ENCODE measurements around the gene ABHD2.
"Not testable (repeated sequence)": the region's sequence is repeated elsewhere in the genome, so short reads cannot be mapped to it uniquely, and the experiment has no call there.

ABHD2 gene

GRCh38 chr15:89074402-89075012, 13.7 kb upstream of the ABHD2 start:
- Histone ChIP-seq H3K9ac (ENCODE audit: low read depth in 1 of 2, low read length in 2 of 2) (no peak overlapping the region), H3K27ac (ENCODE audit: low read depth in 2 of 2, low read length in 2 of 2) (no peak overlapping the region), H3K4me1 (ENCODE audit: control insufficient read depth in 2 of 2, insufficient read depth in 2 of 2, low read length in 2 of 2) (no peaks in the 10 kb centered on the region), H3K27me3 (ENCODE audit: control insufficient read depth in 2 of 2, insufficient read depth in 2 of 2, low read length in 2 of 2) (no peaks in the 10 kb centered on the region), H3K4me3 (ENCODE audit: low read length in 2 of 2) (no peak overlapping the region), H3K36me3 (ENCODE audit: control insufficient read depth in 2 of 2, insufficient read depth in 2 of 2, low read length in 2 of 2) (no peaks in the 10 kb centered on the region), H3K9me3 (ENCODE audit: control insufficient read depth in 2 of 2, low read length in 2 of 2) (no peaks in the 10 kb centered on the region)

GRCh38 chr15:89075101-89075640, 13.1 kb upstream of the ABHD2 start:
- no peaks in the 10 kb centered on the region for H3K36me3 ChIP-seq (ENCODE audit: control insufficient read depth in 2 of 2, insufficient read depth in 2 of 2, low read length in 2 of 2)
- no peak overlapping the region for H3K4me3 ChIP-seq (ENCODE audit: low read length in 2 of 2)
- no peaks in the 10 kb centered on the region for H3K27me3 ChIP-seq (ENCODE audit: control insufficient read depth in 2 of 2, insufficient read depth in 2 of 2, low read length in 2 of 2)
- H3K9ac ChIP-seq (ENCODE audit: low read depth in 1 of 2, low read length in 2 of 2) = no peak overlapping the region
- no peak overlapping the region for H3K27ac ChIP-seq (ENCODE audit: low read depth in 2 of 2, low read length in 2 of 2)
- H3K4me1 ChIP-seq (ENCODE audit: control insufficient read depth in 2 of 2, insufficient read depth in 2 of 2, low read length in 2 of 2) = no peaks in the 10 kb centered on the region
- H3K9me3 ChIP-seq (ENCODE audit: control insufficient read depth in 2 of 2, low read length in 2 of 2) = no peaks in the 10 kb centered on the region

DNA sequence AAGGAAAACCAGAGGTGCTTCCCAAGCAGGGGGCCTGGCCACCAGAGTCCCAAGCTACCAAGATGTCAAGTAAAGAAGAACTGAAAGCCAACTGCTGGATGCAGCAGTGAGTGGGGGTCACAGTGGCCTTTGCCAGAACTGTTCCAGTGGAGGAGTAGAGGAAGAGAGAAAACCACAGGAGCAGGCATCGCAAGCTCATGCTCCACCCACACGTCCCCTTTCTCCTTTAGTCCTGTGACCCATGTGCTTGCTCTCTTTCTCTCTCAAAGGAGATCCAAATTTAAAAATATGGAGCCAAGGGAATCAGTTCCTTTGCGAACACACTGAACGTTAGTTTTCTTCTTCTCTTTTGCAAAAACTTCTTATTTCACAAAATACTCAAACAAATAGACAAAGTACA, 12.4 kb upstream of the ABHD2 start:
- H3K9ac ChIP-seq (ENCODE audit: low read depth in 1 of 2, low read length in 2 of 2) = no peak overlapping the region
- H3K4me1 ChIP-seq (ENCODE audit: control insufficient read depth in 2 of 2, insufficient read depth in 2 of 2, low read length in 2 of 2) = no peaks in the 10 kb centered on the region
- H3K27ac ChIP-seq (ENCODE audit: low read depth in 2 of 2, low read length in 2 of 2) = no peak overlapping the region
- H3K36me3 ChIP-seq (ENCODE audit: control insufficient read depth in 2 of 2, insufficient read depth in 2 of 2, low read length in 2 of 2) = no peaks in the 10 kb centered on the region
- H3K9me3 ChIP-seq (ENCODE audit: control insufficient read depth in 2 of 2, low read length in 2 of 2) = no peaks in the 10 kb centered on the region
- no peaks in the 10 kb centered on the region for H3K27me3 ChIP-seq (ENCODE audit: control insufficient read depth in 2 of 2, insufficient read depth in 2 of 2, low read length in 2 of 2)
- no peak overlapping the region for H3K4me3 ChIP-seq (ENCODE audit: low read length in 2 of 2)

DNA sequence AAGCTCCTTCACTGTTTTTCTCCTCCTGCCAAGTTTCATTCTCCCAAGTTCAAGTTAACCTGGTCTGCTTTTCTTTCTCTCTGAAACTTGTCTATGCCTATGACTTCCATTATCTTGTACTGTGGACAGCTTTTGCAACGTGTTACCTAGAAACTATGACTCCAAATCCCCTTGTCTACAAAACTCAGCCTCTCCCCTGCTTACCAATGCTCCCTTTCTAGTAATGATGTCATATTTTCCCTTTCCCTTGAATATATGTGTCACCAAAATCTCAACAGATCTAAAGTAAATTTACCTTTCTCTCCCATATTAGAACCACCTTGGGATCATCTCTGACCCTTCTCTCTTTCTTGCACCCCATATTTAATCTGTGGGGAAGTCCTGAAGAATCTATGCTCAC, 10.5 kb upstream of the ABHD2 start:
- Histone ChIP-seq H3K27ac (ENCODE audit: low read depth in 2 of 2, low read length in 2 of 2) (no peak overlapping the region), H3K36me3 (ENCODE audit: control insufficient read depth in 2 of 2, insufficient read depth in 2 of 2, low read length in 2 of 2) (no peaks in the 10 kb centered on the region), H3K9ac (ENCODE audit: low read depth in 1 of 2, low read length in 2 of 2) (no peak overlapping the region), H3K9me3 (ENCODE audit: control insufficient read depth in 2 of 2, low read length in 2 of 2) (no peaks in the 10 kb centered on the region), H3K27me3 (ENCODE audit: control insufficient read depth in 2 of 2, insufficient read depth in 2 of 2, low read length in 2 of 2) (no peaks in the 10 kb centered on the region), H3K4me3 (ENCODE audit: low read length in 2 of 2) (no peak overlapping the region), H3K4me1 (ENCODE audit: control insufficient read depth in 2 of 2, insufficient read depth in 2 of 2, low read length in 2 of 2) (no peaks in the 10 kb centered on the region)

GRCh38 chr15:89078851-89079810, 9.1 kb upstream of the ABHD2 start:
- H3K4me3 ChIP-seq (ENCODE audit: low read length in 2 of 2) = no peak overlapping the region
- H3K9me3 ChIP-seq (ENCODE audit: control insufficient read depth in 2 of 2, low read length in 2 of 2) = no peaks in the 10 kb centered on the region
- H3K27me3 ChIP-seq (ENCODE audit: control insufficient read depth in 2 of 2, insufficient read depth in 2 of 2, low read length in 2 of 2) = no peaks in the 10 kb centered on the region
- H3K4me1 ChIP-seq (ENCODE audit: control insufficient read depth in 2 of 2, insufficient read depth in 2 of 2, low read length in 2 of 2) = no peaks in the 10 kb centered on the region
- H3K36me3 ChIP-seq (ENCODE audit: control insufficient read depth in 2 of 2, insufficient read depth in 2 of 2, low read length in 2 of 2) = no peaks in the 10 kb centered on the region
- no peak overlapping the region for H3K9ac ChIP-seq (ENCODE audit: low read depth in 1 of 2, low read length in 2 of 2)
- H3K27ac ChIP-seq (ENCODE audit: low read depth in 2 of 2, low read length in 2 of 2) = no peak overlapping the region

GRCh38 chr15:89081878-89082277, 6.4 kb upstream of the ABHD2 start:
- no peaks in the 10 kb centered on the region for H3K9me3 ChIP-seq (ENCODE audit: control insufficient read depth in 2 of 2, low read length in 2 of 2)
- H3K4me1 ChIP-seq (ENCODE audit: control insufficient read depth in 2 of 2, insufficient read depth in 2 of 2, low read length in 2 of 2) = no peaks in the 10 kb centered on the region
- H3K4me3 ChIP-seq (ENCODE audit: low read length in 2 of 2) = no peak overlapping the region
- H3K36me3 ChIP-seq (ENCODE audit: control insufficient read depth in 2 of 2, insufficient read depth in 2 of 2, low read length in 2 of 2) = no peaks in the 10 kb centered on the region
- no peak overlapping the region for H3K9ac ChIP-seq (ENCODE audit: low read depth in 1 of 2, low read length in 2 of 2)
- no peaks in the 10 kb centered on the region for H3K27me3 ChIP-seq (ENCODE audit: control insufficient read depth in 2 of 2, insufficient read depth in 2 of 2, low read length in 2 of 2)
- no peak overlapping the region for H3K27ac ChIP-seq (ENCODE audit: low read depth in 2 of 2, low read length in 2 of 2)

- Histone ChIP-seq H3K27me3 (ENCODE audit: control insufficient read depth in 2 of 2, insufficient read depth in 2 of 2, low read length in 2 of 2) (no peaks in the 10 kb centered on the region), H3K9ac (ENCODE audit: low read depth in 1 of 2, low read length in 2 of 2) (no peak overlapping the region), H3K4me3 (ENCODE audit: low read length in 2 of 2) (no peak overlapping the region)
These were observed 5.0 kb upstream of the ABHD2 start for GRCh38 chr15:89083246-89083645.

GRCh38 chr15:89085289-89085926, 2.8 kb upstream of the ABHD2 start:
- H3K4me3 ChIP-seq (ENCODE audit: low read length in 2 of 2) = no peak overlapping the region
- no peaks in the 10 kb centered on the region for H3K36me3 ChIP-seq (ENCODE audit: control insufficient read depth in 2 of 2, insufficient read depth in 2 of 2, low read length in 2 of 2)
- no peak overlapping the region for H3K27ac ChIP-seq (ENCODE audit: low read depth in 2 of 2, low read length in 2 of 2)
- no peaks in the 10 kb centered on the region for H3K9me3 ChIP-seq (ENCODE audit: control insufficient read depth in 2 of 2, low read length in 2 of 2)
- no peaks in the 10 kb centered on the region for H3K27me3 ChIP-seq (ENCODE audit: control insufficient read depth in 2 of 2, insufficient read depth in 2 of 2, low read length in 2 of 2)
- H3K4me1 ChIP-seq (ENCODE audit: control insufficient read depth in 2 of 2, insufficient read depth in 2 of 2, low read length in 2 of 2) = peaks cover 6 to 20% of the 10 kb centered on the region in 2 donors
- H3K9ac ChIP-seq (ENCODE audit: low read depth in 1 of 2, low read length in 2 of 2) = no peak overlapping the region

More at GRCh38 chr15:89083246-89083645, 5.0 kb upstream of the ABHD2 start:
- H3K27ac ChIP-seq (ENCODE audit: low read depth in 2 of 2, low read length in 2 of 2) = no peak overlapping the region
- H3K9me3 ChIP-seq (ENCODE audit: control insufficient read depth in 2 of 2, low read length in 2 of 2) = no peaks in the 10 kb centered on the region
- H3K4me1 ChIP-seq (ENCODE audit: control insufficient read depth in 2 of 2, insufficient read depth in 2 of 2, low read length in 2 of 2) = peaks cover 6% of the 10 kb centered on the region in 2 donors
- no peaks in the 10 kb centered on the region for H3K36me3 ChIP-seq (ENCODE audit: control insufficient read depth in 2 of 2, insufficient read depth in 2 of 2, low read length in 2 of 2)

DNA sequence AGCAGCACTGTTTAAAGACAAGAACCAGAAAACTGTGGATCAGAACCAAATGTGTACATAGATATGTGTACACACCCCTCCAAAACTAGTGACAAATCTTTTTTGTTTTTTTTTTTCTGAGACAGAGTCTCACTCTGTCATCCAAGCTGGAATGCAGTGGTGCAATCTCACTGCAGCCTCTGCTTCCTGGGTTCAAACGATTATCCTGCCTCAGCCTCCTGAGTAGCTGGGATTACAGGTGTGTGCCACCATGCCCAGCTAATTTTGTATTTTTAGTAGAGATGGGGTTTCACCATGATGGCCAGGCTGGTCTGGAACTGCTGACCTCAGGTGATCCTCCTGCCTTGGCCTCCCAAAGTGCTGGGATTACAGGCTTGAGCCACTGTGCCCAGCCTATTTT, 2.3 kb upstream of the ABHD2 start:
- H3K4me1 ChIP-seq (ENCODE audit: control insufficient read depth in 2 of 2, insufficient read depth in 2 of 2, low read length in 2 of 2) = peaks cover 9 to 22% of the 10 kb centered on the region in 2 donors
- H3K27me3 ChIP-seq (ENCODE audit: control insufficient read depth in 2 of 2, insufficient read depth in 2 of 2, low read length in 2 of 2); H3K36me3 ChIP-seq (ENCODE audit: control insufficient read depth in 2 of 2, insufficient read depth in 2 of 2, low read length in 2 of 2); H3K27ac ChIP-seq (ENCODE audit: low read depth in 2 of 2, low read length in 2 of 2); H3K9me3 ChIP-seq (ENCODE audit: control insufficient read depth in 2 of 2, low read length in 2 of 2); H3K4me3 ChIP-seq (ENCODE audit: low read length in 2 of 2); H3K9ac ChIP-seq (ENCODE audit: low read depth in 1 of 2, low read length in 2 of 2): not testable (repeated sequence)

DNA sequence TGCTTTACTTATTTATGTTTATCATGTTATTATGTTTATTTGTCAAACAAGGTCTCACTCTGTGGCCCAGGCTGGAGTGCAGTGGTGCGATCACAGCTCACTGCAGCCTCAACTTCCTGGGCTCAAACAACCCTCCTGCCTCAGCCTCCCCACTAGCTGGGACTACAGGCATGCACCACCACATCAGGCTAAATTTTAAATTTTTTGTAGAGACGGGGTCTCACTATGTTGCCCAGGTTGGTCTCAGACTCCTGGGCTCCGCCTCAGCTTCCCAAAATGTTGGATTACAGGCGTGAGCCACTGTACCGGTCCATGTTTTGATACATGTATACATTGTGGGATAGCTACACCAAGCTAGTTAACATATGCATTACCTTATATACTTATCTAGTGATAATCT, 1.9 kb upstream of the ABHD2 start:
- H3K9ac ChIP-seq (ENCODE audit: low read depth in 1 of 2, low read length in 2 of 2); H3K36me3 ChIP-seq (ENCODE audit: control insufficient read depth in 2 of 2, insufficient read depth in 2 of 2, low read length in 2 of 2); H3K9me3 ChIP-seq (ENCODE audit: control insufficient read depth in 2 of 2, low read length in 2 of 2); H3K27me3 ChIP-seq (ENCODE audit: control insufficient read depth in 2 of 2, insufficient read depth in 2 of 2, low read length in 2 of 2); H3K27ac ChIP-seq (ENCODE audit: low read depth in 2 of 2, low read length in 2 of 2); H3K4me3 ChIP-seq (ENCODE audit: low read length in 2 of 2): not testable (repeated sequence)
- H3K4me1 ChIP-seq (ENCODE audit: control insufficient read depth in 2 of 2, insufficient read depth in 2 of 2, low read length in 2 of 2) = peaks cover 9 to 25% of the 10 kb centered on the region in 2 donors
